SU-DHL-6 (cell line): ENCODE measurements around the gene PRKCA.
A peak's percentile ranks its signal among the peaks of the same experiment; 100 is the strongest.

Source experiments
- H2AFZ ChIP-seq: fragments of 200-600 bp; sonication (generic); 2 replicates; pipeline ENCODE4 v1.6.1; 2014; ENCODE audit warnings: low read depth, mild to moderate bottlenecking, moderate library complexity, mixed read lengths, antibody characterized with exemption, low read length; ENCODE audit not compliant: severe bottlenecking
- H3F3A ChIP-seq: fragments of 200-600 bp; shearing (Covaris generic); 2 replicates; pipeline ENCODE4 v1.6.0; 2016; ENCODE audit warnings: antibody characterized with exemption, mild to moderate bottlenecking; ENCODE audit not compliant: insufficient read depth
- H3K27ac ChIP-seq: fragments of 200-600 bp; sonication (generic); 2 replicates; pipeline ENCODE4 v1.5.1; 2016; ENCODE audit warnings: low read depth, mild to moderate bottlenecking, low read length, moderate library complexity, mixed read lengths
- H3K27me3 ChIP-seq: fragments of 200-600 bp; sonication (generic), shearing (Covaris generic); 2 replicates; pipeline ENCODE4 v1.6.0; 2014; ENCODE audit warnings: mild to moderate bottlenecking, low read length
- H3K36me3 ChIP-seq: fragments of 200-600 bp; sonication (generic); 2 replicates; pipeline ENCODE4 v1.6.1; 2014; ENCODE audit warnings: mild to moderate bottlenecking, low read length, mixed read lengths
- H3K4me2 ChIP-seq: fragments of 300-600, 200-600 bp; shearing (Covaris generic), sonication (generic); 2 replicates; pipeline ENCODE4 v1.6.0; 2014; ENCODE audit warnings: low read length, low read depth, mild to moderate bottlenecking; ENCODE audit not compliant: poor library complexity, severe bottlenecking
- H3K4me3 ChIP-seq: fragments of 200-600 bp; sonication (generic); 2 replicates; pipeline ENCODE4 v1.5.1; 2014; ENCODE audit warnings: antibody characterized with exemption, low read length, mild to moderate bottlenecking, mixed read lengths; ENCODE audit not compliant: insufficient read depth, poor library complexity, severe bottlenecking
- H3K79me2 ChIP-seq: fragments of 200-600 bp; sonication (generic); 2 replicates; pipeline ENCODE4 v1.6.1; 2014; ENCODE audit warnings: mild to moderate bottlenecking, low read length, moderate library complexity; ENCODE audit not compliant: insufficient read depth
- H3K9ac ChIP-seq: fragments of 200-600 bp; sonication (generic); 2 replicates; pipeline ENCODE4 v1.7.0; 2014; ENCODE audit warnings: mild to moderate bottlenecking, low read length
- H3K9me2 ChIP-seq: fragments of 200-600 bp; sonication (generic); replicated peaks from 2 replicates; pipeline ENCODE4 v1.6.1; 2014; ENCODE audit warnings: low read length; ENCODE audit not compliant: insufficient read depth
- H3K9me3 ChIP-seq: fragments of 200-600 bp; sonication (generic); 2 replicates; pipeline ENCODE4 v1.6.1; 2014; ENCODE audit warnings: low read length, mixed read lengths; ENCODE audit not compliant: insufficient read depth
- H4K20me1 ChIP-seq: fragments of 200-600 bp; sonication (generic); 2 replicates; pipeline ENCODE4 v1.6.1; 2014; ENCODE audit warnings: low read depth, mild to moderate bottlenecking, antibody characterized with exemption, low read length, moderate library complexity, mixed read lengths
- CTCF ChIP-seq: fragments of 200-600 bp; sonication (generic); IDR thresholded peaks from one replicate; pipeline ENCODE4 v1.5.1; 2017; ENCODE audit warnings: antibody characterized with exemption, mild to moderate bottlenecking, low read length, moderate library complexity; ENCODE audit not compliant: insufficient read depth, poor library complexity, severe bottlenecking
- EZH2phosphoT487 ChIP-seq: fragments of 200-600 bp; sonication (generic), shearing (Covaris generic); conservative IDR thresholded peaks from 2 replicates; pipeline ENCODE4 v1.6.1; 2018; ENCODE audit warnings: mild to moderate bottlenecking, antibody characterized with exemption, low read length, moderate library complexity, mixed read lengths

PRKCA gene

GRCh38 chr17:66789093-66789492, 486.7 kb downstream of the PRKCA start:
- TF ChIP-seq CTCF (no peak), EZH2phosphoT487 (no peak)
- Histone ChIP-seq H3K4me3 (no peak overlapping the region), H3K27me3 (no peaks in the 10 kb centered on the region), H3K9me3 (no peaks in the 10 kb centered on the region), H3K36me3 (peaks cover 9% of the 10 kb centered on the region), H3K9ac (peak overlapping the region; percentile 44), H3K9me2 (no peaks in the 10 kb centered on the region), H3F3A (peaks cover 51% of the 10 kb centered on the region), H3K4me2 (peak overlapping the region; percentile 54), H3K79me2 (no peaks in the 10 kb centered on the region), H3K27ac (peak overlapping the region; percentile 99), H2AFZ (no peak overlapping the region), H4K20me1 (no peaks in the 10 kb centered on the region)

GRCh38 chr17:66789961-66790437, 487.6 kb downstream of the PRKCA start:
- peak overlapping the region; percentile 99 for H3K27ac ChIP-seq
- H3K27me3 ChIP-seq = no peaks in the 10 kb centered on the region
- H2AFZ ChIP-seq = no peak overlapping the region
- peak overlapping the region; percentile 44 for H3K9ac ChIP-seq
- H3F3A ChIP-seq = peaks cover 49% of the 10 kb centered on the region
- TF ChIP-seq EZH2phosphoT487 (no peak), CTCF (no peak)
- no peaks in the 10 kb centered on the region for H3K9me2 ChIP-seq
- H3K36me3 ChIP-seq = peaks cover 9% of the 10 kb centered on the region
- H3K9me3 ChIP-seq = no peaks in the 10 kb centered on the region
- no peaks in the 10 kb centered on the region for H3K79me2 ChIP-seq
- peak overlapping the region; percentile 11 for H3K4me3 ChIP-seq
- no peaks in the 10 kb centered on the region for H4K20me1 ChIP-seq
- peak overlapping the region; percentile 54 for H3K4me2 ChIP-seq

GRCh38 chr17:66790501-66791061, 488.2 kb downstream of the PRKCA start:
- Histone ChIP-seq H3K27ac (peak overlapping the region; percentile 99), H3K79me2 (no peaks in the 10 kb centered on the region), H4K20me1 (no peaks in the 10 kb centered on the region), H3K27me3 (no peaks in the 10 kb centered on the region), H3F3A (peaks cover 43% of the 10 kb centered on the region), H3K9me2 (no peaks in the 10 kb centered on the region), H3K9me3 (no peaks in the 10 kb centered on the region), H3K9ac (peak overlapping the region; percentile 44), H3K4me2 (peak overlapping the region; percentile 54), H2AFZ (no peak overlapping the region), H3K36me3 (peaks cover 13% of the 10 kb centered on the region), H3K4me3 (peak overlapping the region; percentile 11)
- TF ChIP-seq EZH2phosphoT487 = no peak
- TF ChIP-seq CTCF = no peak
